Panc1 (cell line): ENCODE data around the gene IGLL5. TPM values are rescaled to one million over a fixed set of nuclear protein-coding genes. Genes with fewer than 3 reads are reported as not detected.

Experiments
- ATAC-seq: fragments of 200-7000 bp; cut with Tn5 transposase; 2 replicates; pipeline ENCODE4 v1.9.1; 2020; ENCODE audit warnings: mild to moderate bottlenecking, moderate library complexity
- BruUV-seq: library from RNA; stranded (reverse); fragments of 400-500 nt; replicated peaks from 2 replicates; lab custom pipeline; 2021; lab: Mats Ljungman, UMichigan
- CTCF ChIA-PET: fragments of 300-600 bp; sonication (Branson Sonifier 250); formaldehyde crosslinking; loops from one replicate; lab custom pipeline; 2022; ENCODE audit warnings: antibody characterized with exemption; lab: Charles Lee
- POLR2A ChIA-PET: fragments of 300-600 bp; sonication (Branson Sonifier 250); formaldehyde crosslinking; loops from one replicate; lab custom pipeline; 2022; ENCODE audit warnings: antibody characterized with exemption; lab: Charles Lee
- DNase-seq: peaks from one replicate; pipeline ENCODE4 v3.0.0-alpha.2; 2010; ENCODE audit warnings: low read depth, low spot score
- H3K27ac ChIP-seq: 2 replicates; pipeline ENCODE4 v1.5.1; 2011; ENCODE audit warnings: mild to moderate bottlenecking, low read length, inconsistent platforms
- H3K27me3 ChIP-seq: fragments of 200-500 bp; sonication (Bioruptor generic); 2 replicates; pipeline ENCODE4 v1.6.0; 2014; ENCODE audit warnings: low read length, inconsistent platforms; ENCODE audit not compliant: control insufficient read depth, insufficient read depth
- H3K36me3 ChIP-seq: fragments of 200-500 bp; sonication (Bioruptor generic); 2 replicates; pipeline ENCODE4 v1.5.1; 2014; ENCODE audit warnings: inconsistent platforms, mild to moderate bottlenecking, low read length, moderate library complexity; ENCODE audit not compliant: control insufficient read depth, insufficient read depth
- H3K4me1 ChIP-seq: 2 replicates; pipeline ENCODE4 v1.5.1; 2011; ENCODE audit warnings: inconsistent platforms, mild to moderate bottlenecking, low read length, moderate library complexity; ENCODE audit not compliant: control insufficient read depth, insufficient read depth
- H3K4me3 ChIP-seq, 2 experiments: 2 replicates each; pipeline ENCODE4 v1.5.1; 2011 to 2012; ENCODE audit warnings: low read depth in 2 of 2, low read length in 2 of 2, mild to moderate bottlenecking in 2 of 2, inconsistent platforms in 1 of 2, moderate library complexity in 1 of 2
- H3K9me3 ChIP-seq: fragments of 200-500 bp; sonication (Bioruptor generic); 2 replicates; pipeline ENCODE4 v1.5.1; 2014; ENCODE audit warnings: low read depth, mild to moderate bottlenecking, inconsistent platforms, low read length, moderate library complexity; ENCODE audit not compliant: control insufficient read depth, insufficient read depth
- CTCF ChIP-seq: fragments of 450-650 bp; IDR thresholded peaks from 2 replicates; pipeline ENCODE4 v1.5.1; 2017; ENCODE audit warnings: mild to moderate bottlenecking
- POLR2AphosphoS5 ChIP-seq: IDR thresholded peaks from 2 replicates; pipeline ENCODE4 v1.6.1; 2012; ENCODE audit warnings: mild to moderate bottlenecking, low read depth, low read length, moderate library complexity
- REST ChIP-seq, 2 experiments: IDR thresholded peaks; 2 replicates each; pipeline ENCODE4 v1.6.1; 2011 to 2012; ENCODE audit warnings: low read depth in 2 of 2, control low read depth in 1 of 2, low read length in 1 of 2, mild to moderate bottlenecking in 1 of 2, moderate library complexity in 1 of 2; ENCODE audit not compliant: insufficient read depth in 1 of 2
- SIN3A ChIP-seq: IDR thresholded peaks from 2 replicates; pipeline ENCODE4 v1.6.1; 2012; ENCODE audit warnings: low read depth, mild to moderate bottlenecking, low read length, moderate library complexity, borderline replicate concordance; ENCODE audit not compliant: insufficient read depth
- TCF7L2 ChIP-seq: IDR thresholded peaks from 2 replicates; pipeline ENCODE4 v1.6.1; 2011; ENCODE audit warnings: mild to moderate bottlenecking, low read depth, low read length, inconsistent platforms
- in situ Hi-C: cut with HindIII; loops from 2 replicates; pipeline ENCODE4 v1.10.0; 2016; ENCODE audit warnings: low sequenced_read_pairs, low pct_unique_long_range_greater_than_20kb
- intact Hi-C: fragments of 100-400 bp; cut with micrococcal nuclease; formaldehyde crosslinking; loops from one replicate; pipeline ENCODE4 v1.10.0; 2022; ENCODE audit not compliant: unreplicated experiment
- total RNA-seq: library from RNA; stranded (reverse); gene quantifications from one replicate; pipeline ENCODE4 v1.2.1, GENCODE V29; 2021; ENCODE audit not compliant: unreplicated experiment

Gene IGLL5
- total RNA-seq, 1 experiment from 2014 or later, result not detected

GRCh38 chr22:22943521-22944267 is 56.1 kb downstream of the IGLL5 start:
- no peaks in the 10 kb centered on the region for H3K9me3 ChIP-seq
- no peaks in the 10 kb centered on the region for H3K36me3 ChIP-seq
- ChIA-PET POLR2A (interaction anchor here (0.6 kb wide), 1 partner anchor 23 kb away, joined by 11 read pairs; no protein-coding TSS in a partner anchor), CTCF (interaction anchor here (0.5 kb wide), 1 partner anchor 221 kb away, joined by 3 read pairs; no protein-coding TSS in a partner anchor)
- H3K27me3 ChIP-seq, result no peaks in the 10 kb centered on the region
- DNase-seq (no peak), ATAC-seq (no peak)
- no peak for TF ChIP-seq TCF7L2
- no peak for TF ChIP-seq REST (IDR thresholded peaks at IDR 0.05; ENCODE audit: insufficient read depth in 1 of 2, low read depth in 2 of 2, low read length in 1 of 2)
- TF ChIP-seq POLR2AphosphoS5, result no peak
- in situ Hi-C loops, result no loop called here
- no peak overlapping the region for H3K4me3 ChIP-seq
- intact Hi-C loops, result no loop called here
- H3K4me1 ChIP-seq, result no peaks in the 10 kb centered on the region
- BruUV-seq, result no TSS peak
- H3K27ac ChIP-seq, result no peak overlapping the region

- H3K27ac ChIP-seq, result no peak overlapping the region
- no TSS peak for BruUV-seq
- H3K36me3 ChIP-seq, result no peaks in the 10 kb centered on the region
- no peak overlapping the region for H3K4me3 ChIP-seq
- no peak for TF ChIP-seq POLR2AphosphoS5
- TF ChIP-seq REST (IDR thresholded peaks at IDR 0.05; ENCODE audit: insufficient read depth in 1 of 2, low read depth in 2 of 2, low read length in 1 of 2), result no peak
- no peak for TF ChIP-seq CTCF
- TF ChIP-seq SIN3A, result no peak
- TF ChIP-seq TCF7L2, result no peak
- H3K27me3 ChIP-seq, result no peaks in the 10 kb centered on the region
- ChIA-PET POLR2A (no interaction called here), CTCF (interaction anchor here (0.5 kb wide), 1 partner anchor 222 kb away, joined by 3 read pairs; no protein-coding TSS in a partner anchor)
- in situ Hi-C loops (no loop called here), intact Hi-C loops (no loop called here)
- no peaks in the 10 kb centered on the region for H3K4me1 ChIP-seq
- H3K9me3 ChIP-seq, result no peaks in the 10 kb centered on the region
- ATAC-seq (no peak), DNase-seq (no peak)
Measured at GRCh38 chr22:22944268-22944985, 56.8 kb downstream of the IGLL5 start.
